Neuron (in vitro differentiated cells): Measurements from ENCODE around the gene NME8.

Experiments used
- H2AFZ ChIP-seq: one replicate; pipeline ENCODE4 v1.6.1; 2013; ENCODE audit warnings: low read depth, mild to moderate bottlenecking, inconsistent platforms, low read length, moderate library complexity
- H3K27me3 ChIP-seq: one replicate; pipeline ENCODE4 v1.6.1; 2013; ENCODE audit warnings: low read length; ENCODE audit not compliant: insufficient read depth
- H3K36me3 ChIP-seq: one replicate; pipeline ENCODE4 v1.6.1; 2013; ENCODE audit warnings: low read length; ENCODE audit not compliant: insufficient read depth
- H3K4me1 ChIP-seq: one replicate; pipeline ENCODE4 v1.6.1; 2013; ENCODE audit warnings: low read length; ENCODE audit not compliant: insufficient read depth
- H3K4me3 ChIP-seq: 2 replicates; pipeline ENCODE4 v1.5.1; 2013; ENCODE audit warnings: mild to moderate bottlenecking, low read length, moderate library complexity
- H3K9me3 ChIP-seq: one replicate; pipeline ENCODE4 v1.6.1; 2013; ENCODE audit warnings: low read length

The NME8 gene

DNA sequence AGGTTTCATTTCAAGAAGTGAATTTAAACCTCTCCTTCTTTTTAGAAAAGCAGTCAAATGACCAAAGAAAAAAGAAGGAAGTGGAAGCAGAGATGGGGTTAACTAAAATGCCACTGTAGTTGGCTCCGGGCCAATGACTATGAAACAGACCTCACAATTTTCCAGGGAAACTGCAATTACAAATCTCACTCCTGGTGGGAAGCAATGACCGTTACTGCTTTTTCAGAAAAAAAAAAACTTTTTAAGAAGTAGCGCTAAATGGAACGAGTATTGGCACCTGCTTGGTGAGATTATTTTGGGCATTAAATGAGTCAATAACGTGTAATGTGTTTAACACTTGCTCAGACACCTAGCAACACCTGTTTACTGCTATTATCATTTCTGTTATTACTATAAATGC lies 67.0 kb downstream of the NME8 start:
- no peaks in the 10 kb centered on the region for H3K9me3 ChIP-seq
- no peak overlapping the region for H2AFZ ChIP-seq
- H3K4me1 ChIP-seq = peaks cover 3% of the 10 kb centered on the region
- H3K4me3 ChIP-seq = no peak overlapping the region
- H3K36me3 ChIP-seq = no peaks in the 10 kb centered on the region
- H3K27me3 ChIP-seq = peaks cover 53% of the 10 kb centered on the region

DNA sequence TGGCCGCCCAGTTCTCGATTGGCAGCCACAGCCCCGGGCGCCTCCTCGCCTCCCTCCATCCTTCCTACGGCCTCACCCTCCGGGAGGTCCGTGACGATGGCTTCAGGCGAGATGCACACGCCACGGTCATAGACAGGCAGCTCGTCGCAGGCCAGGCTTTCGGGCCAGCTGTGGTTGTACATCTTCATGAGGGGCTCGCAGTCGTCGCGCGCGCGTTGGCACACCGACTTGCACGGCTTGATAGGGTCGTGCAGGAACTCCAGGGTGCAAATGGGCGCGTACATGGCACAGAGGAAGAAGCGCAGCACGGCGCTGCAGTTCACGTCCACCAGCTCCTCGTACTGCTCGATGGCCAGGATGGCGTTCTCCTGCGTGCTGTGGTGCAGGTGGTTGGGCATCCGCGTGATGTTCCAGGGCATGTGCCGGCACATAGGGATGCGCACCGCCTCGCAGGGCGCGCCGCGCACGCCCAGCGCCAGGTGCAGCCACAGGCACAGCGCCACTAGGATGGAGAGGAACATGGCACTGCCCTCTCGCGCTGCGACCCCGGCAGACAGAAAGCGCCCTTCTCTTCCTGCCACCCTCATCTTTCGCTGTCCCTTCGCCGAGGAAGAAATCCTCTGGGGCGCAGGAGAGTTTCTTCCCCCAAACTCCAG lies 67.7 kb downstream of the NME8 start:
- peaks cover 53% of the 10 kb centered on the region for H3K27me3 ChIP-seq
- H3K36me3 ChIP-seq = no peaks in the 10 kb centered on the region
- H3K4me3 ChIP-seq = peak overlapping the region; percentile 39
- peaks cover 3% of the 10 kb centered on the region for H3K4me1 ChIP-seq
- peak overlapping the region; percentile 35 for H2AFZ ChIP-seq
- no peaks in the 10 kb centered on the region for H3K9me3 ChIP-seq

- H3K4me3 ChIP-seq = peak within 1 kb of the TSS; percentile 39
- H3K27me3 ChIP-seq = peaks cover 53% of the 10 kb centered on the region
Observed at GRCh38 chr7:37916673-37917660, 68.6 kb downstream of the NME8 start, which contains the start of gene SFRP4. SFRP4 (minus strand) TSS chr7:37916817; CDS start chr7:37916537, 280 bp downstream.

GRCh38 chr7:37918526-37918925 lies 70.1 kb downstream of the NME8 start:
- Histone ChIP-seq H3K9me3 (no peaks in the 10 kb centered on the region), H3K36me3 (no peaks in the 10 kb centered on the region), H3K4me3 (no peak overlapping the region), H2AFZ (no peak overlapping the region), H3K4me1 (peaks cover 7% of the 10 kb centered on the region), H3K27me3 (peaks cover 48% of the 10 kb centered on the region)

More at GRCh38 chr7:37916673-37917660, 68.6 kb downstream of the NME8 start, which contains the start of gene SFRP4:
- Histone ChIP-seq H2AFZ (peak within 1 kb of the TSS; percentile 35), H3K9me3 (no peaks in the 10 kb centered on the region), H3K4me1 (peaks cover 6% of the 10 kb centered on the region), H3K36me3 (no peaks in the 10 kb centered on the region)

DNA sequence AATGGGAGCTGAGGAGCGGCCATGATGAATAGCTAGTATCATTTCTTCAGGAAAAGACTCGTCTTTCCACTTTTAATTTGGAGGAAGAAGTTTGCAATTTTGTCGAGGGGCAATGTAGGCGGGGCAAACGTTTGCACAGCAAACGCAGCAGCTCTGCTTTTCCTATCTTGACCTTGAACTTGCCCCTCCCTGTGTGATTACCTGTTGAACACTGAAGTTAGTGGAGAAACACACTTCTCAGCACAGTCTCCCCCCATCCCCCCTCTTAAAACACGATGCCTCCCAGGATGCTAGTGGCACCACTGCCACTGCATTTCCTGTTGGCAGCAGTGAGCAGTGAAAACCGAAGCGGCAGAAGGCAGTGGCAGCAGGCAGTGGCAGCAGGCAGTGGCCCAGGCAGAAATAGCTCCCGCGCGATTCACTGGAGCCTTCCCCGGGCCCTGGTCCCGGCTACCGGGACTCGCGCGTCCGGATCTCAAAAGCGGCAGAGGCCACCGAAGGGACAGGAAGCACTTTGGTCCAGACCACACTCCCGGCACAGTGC lies 72.0 kb downstream of the NME8 start, which contains the start of gene EPDR1:
TSS of gene EPDR1 (plus strand) at position 336 of the 544 bp plus-strand sequence. CDS start 300 bp downstream, outside the sequence.
- Histone ChIP-seq H3K4me1 (peaks cover 7% of the 10 kb centered on the region), H3K4me3 (peak within 1 kb of the TSS; percentile 51), H3K36me3 (no peaks in the 10 kb centered on the region), H3K9me3 (no peaks in the 10 kb centered on the region), H2AFZ (peak within 1 kb of the TSS; percentile 94), H3K27me3 (peaks cover 35% of the 10 kb centered on the region)

GRCh38 chr7:37920849-37921805 lies 72.7 kb downstream of the NME8 start:
- H3K27me3 ChIP-seq = peaks cover 28% of the 10 kb centered on the region
- peak overlapping the region; percentile 94 for H2AFZ ChIP-seq
- H3K4me3 ChIP-seq = peak overlapping the region; percentile 51
- no peaks in the 10 kb centered on the region for H3K36me3 ChIP-seq
- H3K4me1 ChIP-seq = peaks cover 6% of the 10 kb centered on the region
- H3K9me3 ChIP-seq = no peaks in the 10 kb centered on the region

- Histone ChIP-seq H3K4me3 (peak overlapping the region; percentile 51), H3K9me3 (no peaks in the 10 kb centered on the region), H3K36me3 (no peaks in the 10 kb centered on the region), H2AFZ (no peak overlapping the region), H3K4me1 (peaks cover 4% of the 10 kb centered on the region), H3K27me3 (peaks cover 22% of the 10 kb centered on the region)
Observed at GRCh38 chr7:37921876-37922275, 73.5 kb downstream of the NME8 start.

GRCh38 chr7:37923996-37924395 lies 75.6 kb downstream of the NME8 start:
- Histone ChIP-seq H3K27me3 (peaks cover 7% of the 10 kb centered on the region), H3K4me1 (peaks cover 4% of the 10 kb centered on the region), H3K9me3 (no peaks in the 10 kb centered on the region), H3K4me3 (no peak overlapping the region), H2AFZ (no peak overlapping the region), H3K36me3 (no peaks in the 10 kb centered on the region)

DNA sequence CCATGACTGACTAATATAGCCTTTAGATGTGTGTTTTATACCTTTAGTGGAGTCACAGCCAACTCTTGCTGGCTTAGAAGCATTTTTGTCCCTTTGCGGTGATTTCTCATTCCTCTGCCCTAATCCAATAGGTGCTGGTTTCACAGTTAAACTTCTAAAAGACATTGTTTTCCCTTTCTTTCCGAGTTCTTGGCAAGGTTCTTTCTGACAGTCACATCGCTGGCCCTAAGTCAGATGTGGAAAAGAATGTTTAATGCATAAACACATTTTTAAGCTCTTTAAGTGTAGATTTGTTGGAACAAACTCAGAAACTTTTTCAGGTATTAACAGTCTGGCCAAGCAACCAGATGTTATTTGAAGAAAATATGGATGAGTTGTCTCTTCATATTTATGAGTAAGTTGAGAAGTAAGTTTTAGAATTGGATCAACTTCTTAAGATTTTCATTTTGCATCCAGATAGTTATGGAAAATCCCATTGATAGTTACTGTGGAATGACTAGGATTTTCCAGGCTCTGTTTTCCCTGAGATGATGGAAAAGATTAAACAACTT lies 76.2 kb downstream of the NME8 start:
- Histone ChIP-seq H3K4me1 (peaks cover 4% of the 10 kb centered on the region), H3K4me3 (no peak overlapping the region), H3K27me3 (peaks cover 1% of the 10 kb centered on the region)

DNA sequence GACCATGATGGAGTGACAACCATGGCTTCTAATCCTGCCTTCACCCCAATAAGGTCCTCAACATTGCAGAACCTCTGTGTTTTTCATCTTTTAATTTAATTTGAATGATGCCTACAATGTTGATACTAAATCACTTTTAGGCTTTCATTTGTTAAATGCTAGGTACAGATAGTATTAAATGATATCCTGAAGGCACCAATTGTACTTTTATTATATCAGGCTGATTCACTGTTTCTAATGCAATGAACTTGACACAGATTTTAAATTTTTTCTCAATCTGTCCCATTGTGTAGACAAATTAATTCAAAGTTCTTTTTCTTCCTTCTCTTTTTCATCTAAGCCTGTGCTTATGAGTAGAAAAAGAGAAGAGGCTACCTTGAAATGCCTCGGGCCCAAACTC lies 77.2 kb downstream of the NME8 start:
- no peak overlapping the region for H2AFZ ChIP-seq
- no peaks in the 10 kb centered on the region for H3K36me3 ChIP-seq
- peaks cover 4% of the 10 kb centered on the region for H3K4me1 ChIP-seq
- no peaks in the 10 kb centered on the region for H3K27me3 ChIP-seq
- no peaks in the 10 kb centered on the region for H3K9me3 ChIP-seq
- no peak overlapping the region for H3K4me3 ChIP-seq

More for the DNA sequence above, 76.2 kb downstream of the NME8 start:
- Histone ChIP-seq H3K36me3 (no peaks in the 10 kb centered on the region), H3K9me3 (no peaks in the 10 kb centered on the region), H2AFZ (no peak overlapping the region)

DNA sequence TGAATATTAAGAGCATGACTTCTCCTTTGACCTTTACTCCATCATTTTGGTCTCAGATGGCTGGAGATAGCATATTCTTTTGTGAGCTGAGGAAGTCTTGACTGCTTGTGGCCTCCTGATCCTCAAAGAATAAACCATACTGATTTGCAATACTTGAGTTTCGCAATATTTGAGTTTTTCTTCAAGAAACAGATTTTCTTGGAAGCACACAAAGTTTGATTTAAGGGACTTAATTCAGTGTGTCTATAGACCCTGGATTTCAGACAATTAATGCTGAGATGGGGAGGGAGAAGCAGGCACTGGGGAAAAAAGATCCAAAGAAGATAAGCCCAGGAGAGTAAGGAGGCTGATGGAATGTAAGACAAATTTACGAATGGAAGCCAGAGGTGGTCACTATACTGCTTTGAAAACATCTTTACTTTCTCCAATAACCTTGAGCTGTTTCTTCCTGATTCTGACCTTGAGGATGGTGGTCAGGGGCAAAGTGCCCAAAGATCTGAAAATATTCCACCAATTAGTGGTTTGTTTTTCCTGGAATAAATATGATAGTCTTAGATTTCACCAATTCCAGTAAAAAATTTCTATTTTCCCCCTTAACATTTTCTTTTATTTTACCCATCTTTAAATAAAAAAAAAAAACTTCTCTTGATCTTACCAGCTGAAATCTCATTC lies 79.5 kb downstream of the NME8 start:
- Histone ChIP-seq H2AFZ (no peak overlapping the region), H3K9me3 (no peaks in the 10 kb centered on the region), H3K36me3 (no peaks in the 10 kb centered on the region), H3K27me3 (no peaks in the 10 kb centered on the region), H3K4me3 (no peak overlapping the region), H3K4me1 (no peaks in the 10 kb centered on the region)
